22Rv1 (cell line): ENCODE data around the gene DKKL1.

ENCODE experiments used
- ZFX ChIP-seq: fragments of 450-650 bp; IDR thresholded peaks from 2 replicates; pipeline ENCODE4 v1.6.1; 2017; ENCODE audit warnings: antibody characterized with exemption, borderline replicate concordance
- TF ChIP-seq, protein P1 (sequence below): fragments of 450-650 bp; IDR thresholded peaks from 2 replicates; pipeline ENCODE4 v1.5.1; 2017; ENCODE audit warnings: mild to moderate bottlenecking

DNA sequence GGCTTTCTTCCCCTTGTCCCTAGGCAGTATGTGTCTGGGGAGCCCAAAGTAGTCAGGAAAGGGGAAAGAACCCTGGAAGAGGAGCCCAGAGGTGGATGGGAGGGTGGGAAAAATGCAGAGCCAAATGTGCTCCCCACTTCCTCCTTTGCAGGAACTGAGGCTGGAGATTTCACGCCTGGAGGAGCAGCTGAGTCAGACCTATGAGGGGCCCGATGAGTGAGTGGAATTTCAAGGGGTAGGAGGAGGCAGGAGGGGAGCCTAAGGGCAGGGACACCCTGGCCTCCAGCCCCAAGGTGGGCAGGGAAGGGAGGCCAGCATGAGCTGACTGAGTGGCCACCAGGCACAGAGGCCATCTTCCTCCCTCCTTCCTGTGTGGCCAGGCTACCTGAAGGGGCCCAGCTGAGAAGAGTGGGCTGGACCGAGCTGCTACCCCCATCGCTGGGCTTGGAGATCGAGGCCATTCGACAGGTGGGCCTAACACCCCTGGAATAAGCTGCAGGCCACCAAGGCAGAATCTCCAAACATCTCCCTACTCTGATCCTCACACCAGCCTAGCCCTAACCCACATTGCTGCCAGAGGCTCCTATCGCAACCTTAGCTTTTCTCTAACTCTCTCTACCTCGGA is 45.3 kb downstream of the DKKL1 start:
- TF ChIP-seq, protein P1, sequence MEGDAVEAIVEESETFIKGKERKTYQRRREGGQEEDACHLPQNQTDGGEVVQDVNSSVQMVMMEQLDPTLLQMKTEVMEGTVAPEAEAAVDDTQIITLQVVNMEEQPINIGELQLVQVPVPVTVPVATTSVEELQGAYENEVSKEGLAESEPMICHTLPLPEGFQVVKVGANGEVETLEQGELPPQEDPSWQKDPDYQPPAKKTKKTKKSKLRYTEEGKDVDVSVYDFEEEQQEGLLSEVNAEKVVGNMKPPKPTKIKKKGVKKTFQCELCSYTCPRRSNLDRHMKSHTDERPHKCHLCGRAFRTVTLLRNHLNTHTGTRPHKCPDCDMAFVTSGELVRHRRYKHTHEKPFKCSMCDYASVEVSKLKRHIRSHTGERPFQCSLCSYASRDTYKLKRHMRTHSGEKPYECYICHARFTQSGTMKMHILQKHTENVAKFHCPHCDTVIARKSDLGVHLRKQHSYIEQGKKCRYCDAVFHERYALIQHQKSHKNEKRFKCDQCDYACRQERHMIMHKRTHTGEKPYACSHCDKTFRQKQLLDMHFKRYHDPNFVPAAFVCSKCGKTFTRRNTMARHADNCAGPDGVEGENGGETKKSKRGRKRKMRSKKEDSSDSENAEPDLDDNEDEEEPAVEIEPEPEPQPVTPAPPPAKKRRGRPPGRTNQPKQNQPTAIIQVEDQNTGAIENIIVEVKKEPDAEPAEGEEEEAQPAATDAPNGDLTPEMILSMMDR: no peak
- no peak for TF ChIP-seq ZFX
